ENCODE results near the gene NHLRC4. TPM values are rescaled to one million over a fixed set of nuclear protein-coding genes. Genes with fewer than 3 reads are reported as not detected.
A peak's percentile ranks its signal among the peaks of the same experiment; 100 is the strongest.

The NHLRC4 gene
- total RNA-seq, 1 experiment from 2014 or later: 0.92 TPM

DNA sequence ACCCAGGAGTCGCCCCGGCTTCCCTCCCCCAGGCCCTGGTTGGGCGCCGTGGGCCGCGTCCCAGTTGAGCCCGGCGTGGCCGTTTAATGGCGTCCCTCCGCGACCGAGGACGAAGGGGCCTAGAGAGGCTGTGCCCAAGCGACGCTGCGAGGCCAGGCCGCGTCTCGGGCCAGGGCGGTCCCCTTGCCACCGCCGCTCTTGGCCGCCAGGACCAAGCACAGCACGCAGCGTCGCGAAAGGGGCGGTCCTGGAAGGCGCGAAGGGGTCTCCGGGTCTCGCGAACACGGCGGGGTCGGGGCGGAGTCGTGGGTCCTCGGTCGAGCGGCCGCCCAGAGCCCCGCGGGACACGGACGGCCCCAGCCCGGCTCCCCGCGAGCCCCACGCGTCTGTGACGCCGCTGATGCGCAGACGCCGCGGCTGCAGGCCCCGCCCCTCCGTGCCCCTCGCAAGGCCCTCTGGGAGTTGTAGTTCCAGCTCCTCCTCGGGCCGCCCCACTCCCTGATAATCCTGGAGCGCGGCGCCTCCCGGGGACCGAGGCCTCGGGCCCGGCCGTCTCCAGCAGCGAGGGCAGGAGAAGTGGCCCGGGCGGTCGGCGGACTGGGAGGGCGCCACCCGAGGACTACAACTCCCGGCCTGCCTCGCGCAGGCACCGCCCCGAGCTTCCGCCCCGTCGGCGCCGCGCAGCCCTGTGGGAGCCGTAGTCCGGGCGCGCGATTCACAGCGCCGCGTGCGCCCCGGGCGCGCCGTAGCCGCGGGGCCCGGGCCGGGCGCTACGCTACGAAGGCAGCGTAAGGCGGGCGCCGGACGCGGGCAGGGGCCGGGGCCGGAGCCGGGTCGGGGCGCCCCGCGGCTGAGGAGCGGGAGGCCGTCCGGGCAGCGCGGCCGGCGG lies 39.5 kb upstream of the NHLRC4 start, which contains the start of gene CAPN15 (continued):
- TF ChIP-seq JAZF1 (CRISPR knock-in tag; IDR thresholded peaks at IDR 0.05): no peak
- TF ChIP-seq, protein P1, sequence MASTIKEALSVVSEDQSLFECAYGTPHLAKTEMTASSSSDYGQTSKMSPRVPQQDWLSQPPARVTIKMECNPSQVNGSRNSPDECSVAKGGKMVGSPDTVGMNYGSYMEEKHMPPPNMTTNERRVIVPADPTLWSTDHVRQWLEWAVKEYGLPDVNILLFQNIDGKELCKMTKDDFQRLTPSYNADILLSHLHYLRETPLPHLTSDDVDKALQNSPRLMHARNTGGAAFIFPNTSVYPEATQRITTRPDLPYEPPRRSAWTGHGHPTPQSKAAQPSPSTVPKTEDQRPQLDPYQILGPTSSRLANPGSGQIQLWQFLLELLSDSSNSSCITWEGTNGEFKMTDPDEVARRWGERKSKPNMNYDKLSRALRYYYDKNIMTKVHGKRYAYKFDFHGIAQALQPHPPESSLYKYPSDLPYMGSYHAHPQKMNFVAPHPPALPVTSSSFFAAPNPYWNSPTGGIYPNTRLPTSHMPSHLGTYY (CRISPR knock-in tag; IDR thresholded peaks at IDR 0.05): no peak
- TF ChIP-seq, protein P2, sequence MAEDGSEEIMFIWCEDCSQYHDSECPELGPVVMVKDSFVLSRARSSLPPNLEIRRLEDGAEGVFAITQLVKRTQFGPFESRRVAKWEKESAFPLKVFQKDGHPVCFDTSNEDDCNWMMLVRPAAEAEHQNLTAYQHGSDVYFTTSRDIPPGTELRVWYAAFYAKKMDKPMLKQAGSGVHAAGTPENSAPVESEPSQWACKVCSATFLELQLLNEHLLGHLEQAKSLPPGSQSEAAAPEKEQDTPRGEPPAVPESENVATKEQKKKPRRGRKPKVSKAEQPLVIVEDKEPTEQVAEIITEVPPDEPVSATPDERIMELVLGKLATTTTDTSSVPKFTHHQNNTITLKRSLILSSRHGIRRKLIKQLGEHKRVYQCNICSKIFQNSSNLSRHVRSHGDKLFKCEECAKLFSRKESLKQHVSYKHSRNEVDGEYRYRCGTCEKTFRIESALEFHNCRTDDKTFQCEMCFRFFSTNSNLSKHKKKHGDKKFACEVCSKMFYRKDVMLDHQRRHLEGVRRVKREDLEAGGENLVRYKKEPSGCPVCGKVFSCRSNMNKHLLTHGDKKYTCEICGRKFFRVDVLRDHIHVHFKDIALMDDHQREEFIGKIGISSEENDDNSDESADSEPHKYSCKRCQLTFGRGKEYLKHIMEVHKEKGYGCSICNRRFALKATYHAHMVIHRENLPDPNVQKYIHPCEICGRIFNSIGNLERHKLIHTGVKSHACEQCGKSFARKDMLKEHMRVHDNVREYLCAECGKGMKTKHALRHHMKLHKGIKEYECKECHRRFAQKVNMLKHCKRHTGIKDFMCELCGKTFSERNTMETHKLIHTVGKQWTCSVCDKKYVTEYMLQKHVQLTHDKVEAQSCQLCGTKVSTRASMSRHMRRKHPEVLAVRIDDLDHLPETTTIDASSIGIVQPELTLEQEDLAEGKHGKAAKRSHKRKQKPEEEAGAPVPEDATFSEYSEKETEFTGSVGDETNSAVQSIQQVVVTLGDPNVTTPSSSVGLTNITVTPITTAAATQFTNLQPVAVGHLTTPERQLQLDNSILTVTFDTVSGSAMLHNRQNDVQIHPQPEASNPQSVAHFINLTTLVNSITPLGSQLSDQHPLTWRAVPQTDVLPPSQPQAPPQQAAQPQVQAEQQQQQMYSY (CRISPR knock-in tag; IDR thresholded peaks at IDR 0.05): no peak; the same call in 1 of the 2 replicates
- 0 out of 2 replicates have a peak, but pooled peaks have one; percentile 32 for TF ChIP-seq ZNF121 (CRISPR knock-in tag; IDR thresholded peaks at IDR 0.05)
- TF ChIP-seq TEAD1 (CRISPR knock-in tag; IDR thresholded peaks at IDR 0.05): peak; percentile 84
- TF ChIP-seq PRRX2 (CRISPR knock-in tag; IDR thresholded peaks at IDR 0.05): no peak
- TF ChIP-seq ESRRA (CRISPR knock-in tag; IDR thresholded peaks at IDR 0.05; ENCODE audit: borderline replicate concordance): peak; percentile 91
- TF ChIP-seq TP53 (CRISPR knock-in tag; IDR thresholded peaks at IDR 0.05): 0 out of 2 replicates have a peak, but pooled peaks have one; percentile 34
- no peak for TF ChIP-seq SMAD3 (CRISPR knock-in tag; IDR thresholded peaks at IDR 0.05; ENCODE audit: borderline replicate concordance)
- TF ChIP-seq, protein P3, sequence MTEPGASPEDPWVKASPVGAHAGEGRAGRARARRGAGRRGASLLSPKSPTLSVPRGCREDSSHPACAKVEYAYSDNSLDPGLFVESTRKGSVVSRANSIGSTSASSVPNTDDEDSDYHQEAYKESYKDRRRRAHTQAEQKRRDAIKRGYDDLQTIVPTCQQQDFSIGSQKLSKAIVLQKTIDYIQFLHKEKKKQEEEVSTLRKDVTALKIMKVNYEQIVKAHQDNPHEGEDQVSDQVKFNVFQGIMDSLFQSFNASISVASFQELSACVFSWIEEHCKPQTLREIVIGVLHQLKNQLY (CRISPR knock-in tag; IDR thresholded peaks at IDR 0.05): no peak
- no peak for TF ChIP-seq MXD4 (CRISPR knock-in tag; IDR thresholded peaks at IDR 0.05; ENCODE audit: borderline replicate concordance)
- TF ChIP-seq, protein P4, sequence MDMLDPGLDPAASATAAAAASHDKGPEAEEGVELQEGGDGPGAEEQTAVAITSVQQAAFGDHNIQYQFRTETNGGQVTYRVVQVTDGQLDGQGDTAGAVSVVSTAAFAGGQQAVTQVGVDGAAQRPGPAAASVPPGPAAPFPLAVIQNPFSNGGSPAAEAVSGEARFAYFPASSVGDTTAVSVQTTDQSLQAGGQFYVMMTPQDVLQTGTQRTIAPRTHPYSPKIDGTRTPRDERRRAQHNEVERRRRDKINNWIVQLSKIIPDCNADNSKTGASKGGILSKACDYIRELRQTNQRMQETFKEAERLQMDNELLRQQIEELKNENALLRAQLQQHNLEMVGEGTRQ (CRISPR knock-in tag; IDR thresholded peaks at IDR 0.05): no peak
- TF ChIP-seq, protein P5, sequence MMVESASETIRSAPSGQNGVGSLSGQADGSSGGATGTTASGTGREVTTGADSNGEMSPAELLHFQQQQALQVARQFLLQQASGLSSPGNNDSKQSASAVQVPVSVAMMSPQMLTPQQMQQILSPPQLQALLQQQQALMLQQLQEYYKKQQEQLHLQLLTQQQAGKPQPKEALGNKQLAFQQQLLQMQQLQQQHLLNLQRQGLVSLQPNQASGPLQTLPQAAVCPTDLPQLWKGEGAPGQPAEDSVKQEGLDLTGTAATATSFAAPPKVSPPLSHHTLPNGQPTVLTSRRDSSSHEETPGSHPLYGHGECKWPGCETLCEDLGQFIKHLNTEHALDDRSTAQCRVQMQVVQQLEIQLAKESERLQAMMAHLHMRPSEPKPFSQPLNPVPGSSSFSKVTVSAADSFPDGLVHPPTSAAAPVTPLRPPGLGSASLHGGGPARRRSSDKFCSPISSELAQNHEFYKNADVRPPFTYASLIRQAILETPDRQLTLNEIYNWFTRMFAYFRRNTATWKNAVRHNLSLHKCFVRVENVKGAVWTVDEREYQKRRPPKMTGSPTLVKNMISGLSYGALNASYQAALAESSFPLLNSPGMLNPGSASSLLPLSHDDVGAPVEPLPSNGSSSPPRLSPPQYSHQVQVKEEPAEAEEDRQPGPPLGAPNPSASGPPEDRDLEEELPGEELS (CRISPR knock-in tag; IDR thresholded peaks at IDR 0.05): peak; percentile 68; the same call in 1 of the 2 replicates
- TF ChIP-seq, protein P6, sequence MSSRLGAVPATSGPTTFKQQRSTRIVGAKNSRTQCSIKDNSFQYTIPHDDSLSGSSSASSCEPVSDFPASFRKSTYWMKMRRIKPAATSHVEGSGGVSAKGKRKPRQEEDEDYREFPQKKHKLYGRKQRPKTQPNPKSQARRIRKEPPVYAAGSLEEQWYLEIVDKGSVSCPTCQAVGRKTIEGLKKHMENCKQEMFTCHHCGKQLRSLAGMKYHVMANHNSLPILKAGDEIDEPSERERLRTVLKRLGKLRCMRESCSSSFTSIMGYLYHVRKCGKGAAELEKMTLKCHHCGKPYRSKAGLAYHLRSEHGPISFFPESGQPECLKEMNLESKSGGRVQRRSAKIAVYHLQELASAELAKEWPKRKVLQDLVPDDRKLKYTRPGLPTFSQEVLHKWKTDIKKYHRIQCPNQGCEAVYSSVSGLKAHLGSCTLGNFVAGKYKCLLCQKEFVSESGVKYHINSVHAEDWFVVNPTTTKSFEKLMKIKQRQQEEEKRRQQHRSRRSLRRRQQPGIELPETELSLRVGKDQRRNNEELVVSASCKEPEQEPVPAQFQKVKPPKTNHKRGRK (CRISPR knock-in tag; IDR thresholded peaks at IDR 0.05; ENCODE audit: borderline replicate concordance): no peak
- peak; percentile 84 for TF ChIP-seq GABPB1 (CRISPR knock-in tag; IDR thresholded peaks at IDR 0.05)
- TF ChIP-seq FOXP1 (CRISPR knock-in tag; IDR thresholded peaks at IDR 0.05; ENCODE audit: borderline replicate concordance): no peak
- TF ChIP-seq MYBL2 (CRISPR knock-in tag; IDR thresholded peaks at IDR 0.05): no peak

Measured in WTC11 (cell line).